OCI-LY1 (cell line): Measurements from ENCODE around the gene GTF2H3.
A peak's percentile ranks its signal among the peaks of the same experiment; 100 is the strongest.

Experiments
- H2AFZ ChIP-seq: fragments of 200-600 bp; sonication (generic), shearing (Covaris generic); 2 replicates; pipeline ENCODE4 v1.6.0; 2014; ENCODE audit warnings: antibody characterized with exemption, mild to moderate bottlenecking, low read length
- H3F3A ChIP-seq: fragments of 200-600 bp; sonication (generic), shearing (Covaris generic); 2 replicates; pipeline ENCODE4 v1.6.0; 2014; ENCODE audit warnings: mild to moderate bottlenecking, antibody characterized with exemption, low read length, moderate library complexity; ENCODE audit not compliant: insufficient read depth
- H3K27ac ChIP-seq: fragments of 200-600 bp; sonication (generic); 2 replicates; pipeline ENCODE4 v1.5.1; 2014; ENCODE audit warnings: low read length, mixed run types, mild to moderate bottlenecking, low read depth; ENCODE audit not compliant: poor library complexity, severe bottlenecking
- H3K27me3 ChIP-seq: fragments of 200-600 bp; sonication (generic); 2 replicates; pipeline ENCODE4 v1.6.0; 2014; ENCODE audit warnings: antibody characterized with exemption, mild to moderate bottlenecking, low read length, moderate library complexity; ENCODE audit not compliant: insufficient read depth
- H3K36me3 ChIP-seq: fragments of 200-600 bp; sonication (generic); 2 replicates; pipeline ENCODE4 v1.6.1; 2014; ENCODE audit warnings: mild to moderate bottlenecking, antibody characterized with exemption, low read length, moderate library complexity, mixed read lengths; ENCODE audit not compliant: insufficient read depth
- H3K4me1 ChIP-seq: fragments of 200-600 bp; sonication (generic); 2 replicates; pipeline ENCODE4 v1.5.1; 2014; ENCODE audit warnings: mild to moderate bottlenecking, low read length, moderate library complexity; ENCODE audit not compliant: insufficient read depth, severe bottlenecking
- H3K4me2 ChIP-seq: fragments of 200-600 bp; sonication (generic), shearing (Covaris generic); 2 replicates; pipeline ENCODE4 v1.6.1; 2014; ENCODE audit warnings: low read length
- H3K4me3 ChIP-seq: fragments of 200-600 bp; sonication (generic); 2 replicates; pipeline ENCODE4 v1.5.1; 2014; ENCODE audit warnings: low read length, low read depth, mild to moderate bottlenecking, mixed read lengths; ENCODE audit not compliant: poor library complexity, severe bottlenecking
- H3K79me2 ChIP-seq: fragments of 200-600 bp; shearing (Covaris generic); 2 replicates; pipeline ENCODE4 v1.6.1; 2016; ENCODE audit warnings: mixed run types, low read length, mixed read lengths; ENCODE audit not compliant: insufficient read depth
- H3K9ac ChIP-seq: fragments of 200-600 bp; sonication (generic), shearing (Covaris generic); 2 replicates; pipeline ENCODE4 v1.6.1; 2014; ENCODE audit warnings: mild to moderate bottlenecking, low read length, mixed read lengths
- H3K9me2 ChIP-seq: fragments of 200-600 bp; sonication (generic), shearing (Covaris generic); 2 replicates; pipeline ENCODE4 v1.6.1; 2014; ENCODE audit warnings: low read depth, mild to moderate bottlenecking, low read length, mixed read lengths
- H3K9me3 ChIP-seq: fragments of 200-600 bp; shearing (Covaris generic); 2 replicates; pipeline ENCODE4 v1.6.1; 2014; ENCODE audit warnings: low read length, mixed read lengths
- H4K20me1 ChIP-seq: fragments of 200-600 bp; sonication (generic), shearing (Covaris generic); 2 replicates; pipeline ENCODE4 v1.6.0; 2016; ENCODE audit warnings: mild to moderate bottlenecking, low read length; ENCODE audit not compliant: insufficient read depth
- CTCF ChIP-seq: fragments of 200-600 bp; sonication (generic), shearing (Covaris generic); IDR thresholded peaks from 2 replicates; pipeline ENCODE4 v1.5.1; 2017; ENCODE audit warnings: mild to moderate bottlenecking, antibody characterized with exemption, low read length, moderate library complexity, mixed read lengths
- EZH2 ChIP-seq: fragments of 200-600 bp; sonication (generic), shearing (Covaris generic); IDR thresholded peaks from 2 replicates; pipeline ENCODE4 v1.8.0; 2017; ENCODE audit warnings: borderline replicate concordance, mixed run types, mild to moderate bottlenecking, antibody characterized with exemption, low read length, moderate library complexity, mixed read lengths

The GTF2H3 gene

GRCh38 chr12:123621101-123621500, 12.5 kb upstream of the GTF2H3 start:
- peaks cover 93% of the 10 kb centered on the region for H3K36me3 ChIP-seq

DNA sequence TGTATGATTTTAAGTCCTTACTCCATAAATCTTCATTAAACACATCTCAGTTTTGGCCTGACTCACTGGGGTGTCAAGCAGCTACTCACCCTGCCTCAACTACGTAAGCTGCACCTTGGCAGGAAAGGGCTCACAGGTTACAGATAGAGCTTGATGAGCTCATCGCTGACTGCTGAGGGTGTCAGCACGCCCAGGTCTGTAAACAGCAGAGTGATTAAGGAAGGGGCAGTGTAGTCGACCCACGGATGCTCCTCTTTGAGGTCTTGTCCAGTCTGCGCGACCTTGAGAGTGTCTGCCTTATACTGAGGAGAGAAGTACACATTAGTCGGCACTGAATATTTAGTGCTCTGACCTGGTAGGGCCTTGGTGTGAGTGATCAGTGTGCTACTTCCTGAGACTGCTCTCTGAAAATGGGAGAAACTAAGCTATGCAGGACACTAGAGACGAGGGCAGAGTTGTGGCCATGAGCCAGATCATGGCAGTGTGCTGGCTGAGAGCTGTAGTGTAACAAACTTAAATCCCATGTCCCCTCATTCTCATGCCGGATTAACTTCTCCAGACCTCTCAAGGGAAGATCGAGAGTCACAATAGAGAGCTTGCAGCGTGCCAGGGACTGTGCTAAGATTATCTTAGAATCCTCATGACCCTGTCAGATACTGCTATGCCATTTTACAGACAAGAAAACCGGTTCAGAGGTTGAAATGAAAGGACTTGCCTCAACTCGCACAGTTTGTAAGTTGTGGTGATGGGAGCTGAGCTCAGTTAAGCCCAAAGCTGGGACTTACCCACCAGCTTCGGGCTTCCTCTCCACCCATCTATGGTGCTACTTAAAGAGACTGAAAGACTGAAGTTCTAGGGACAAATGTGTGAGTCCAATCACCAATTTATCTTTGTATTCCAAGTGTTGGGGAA, 11.8 kb upstream of the GTF2H3 start:
- Histone ChIP-seq H3K9ac (no peak overlapping the region), H3K27ac (no peak overlapping the region), H3K36me3 (peaks cover 93% of the 10 kb centered on the region), H3K79me2 (no peaks in the 10 kb centered on the region), H3F3A (peaks cover 3% of the 10 kb centered on the region; the same call in 1 of the 2 replicates), H3K4me3 (no peak overlapping the region), H2AFZ (no peak overlapping the region), H3K9me3 (no peaks in the 10 kb centered on the region), H4K20me1 (no peaks in the 10 kb centered on the region), H3K4me2 (no peak overlapping the region), H3K4me1 (no peaks in the 10 kb centered on the region), H3K9me2 (no peaks in the 10 kb centered on the region), H3K27me3 (no peaks in the 10 kb centered on the region)
- no peak for TF ChIP-seq EZH2
- no peak for TF ChIP-seq CTCF

More at GRCh38 chr12:123621101-123621500, 12.5 kb upstream of the GTF2H3 start:
- H3K9me3 ChIP-seq: no peaks in the 10 kb centered on the region
- H3K9me2 ChIP-seq: no peaks in the 10 kb centered on the region
- no peak overlapping the region for H3K4me3 ChIP-seq
- no peak overlapping the region for H3K27ac ChIP-seq
- no peaks in the 10 kb centered on the region for H3K79me2 ChIP-seq
- no peak overlapping the region for H3K9ac ChIP-seq
- no peak overlapping the region for H3K4me2 ChIP-seq
- no peaks in the 10 kb centered on the region for H3K27me3 ChIP-seq
- H3K4me1 ChIP-seq: no peaks in the 10 kb centered on the region
- no peak overlapping the region for H2AFZ ChIP-seq
- TF ChIP-seq CTCF (no peak), EZH2 (no peak)
- no peaks in the 10 kb centered on the region for H4K20me1 ChIP-seq
- H3F3A ChIP-seq: peaks cover 3% of the 10 kb centered on the region; the same call in 1 of the 2 replicates

DNA sequence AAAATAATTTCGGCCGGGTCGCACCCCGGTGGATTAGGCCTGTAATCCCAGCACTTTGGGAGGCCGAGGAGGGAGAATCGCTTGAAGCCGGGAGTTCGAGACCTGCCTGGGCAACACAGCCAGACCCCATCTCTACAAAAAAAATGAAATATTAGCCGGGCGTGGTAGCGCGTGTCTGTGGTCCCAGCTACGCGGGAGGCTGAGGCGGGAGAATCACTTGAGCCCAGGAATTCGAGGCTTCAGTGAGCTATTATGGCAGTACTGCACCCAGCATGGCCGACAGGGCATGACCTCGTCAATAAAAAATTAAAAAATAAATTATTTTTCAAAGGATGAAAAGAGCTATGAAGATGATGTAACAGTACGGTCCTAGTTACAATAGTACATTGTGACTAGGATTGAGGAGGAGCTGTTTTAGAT, 523 bp downstream of the GTF2H3 start:
- no peaks in the 10 kb centered on the region for H3F3A ChIP-seq
- no peaks in the 10 kb centered on the region for H3K9me2 ChIP-seq
- peaks cover 31% of the 10 kb centered on the region for H3K79me2 ChIP-seq
- H3K4me1 ChIP-seq: peaks cover 22% of the 10 kb centered on the region
- H3K27ac ChIP-seq: peak overlapping the region; percentile 24
- no peak overlapping the region for H2AFZ ChIP-seq
- H3K4me3 ChIP-seq: peak overlapping the region; percentile 92
- peak overlapping the region; percentile 98 for H3K9ac ChIP-seq
- no peaks in the 10 kb centered on the region for H4K20me1 ChIP-seq
- TF ChIP-seq CTCF (no peak), EZH2 (no peak)
- H3K9me3 ChIP-seq: no peaks in the 10 kb centered on the region
- H3K36me3 ChIP-seq: peaks cover 19% of the 10 kb centered on the region
- no peaks in the 10 kb centered on the region for H3K27me3 ChIP-seq
- H3K4me2 ChIP-seq: peak overlapping the region; percentile 91
